ENCODE data around the gene TBC1D1. TPM values are rescaled to one million over a fixed set of nuclear protein-coding genes. Genes with fewer than 3 reads are reported as not detected.

TBC1D1 gene
- total RNA-seq, 1 experiment from 2014 or later, result 42.6 TPM

- ChIA-PET POLR2A (ENCODE audit: low non-redundant PET) (no interaction called here), CTCF (no interaction called here)
- peaks cover 60% of the 10 kb centered on the region for H3K27me3 ChIP-seq (replicated peaks; ENCODE audit: insufficient read depth, low read depth, low read length, poor library complexity)
- peak; percentile 10 for DNase-seq (ENCODE audit: low spot score)
- no peak overlapping the region for H3K27ac ChIP-seq (ENCODE audit: low read depth, low read length, poor library complexity, severe bottlenecking)
- peak overlapping the region; percentile 59 for H3K4me3 ChIP-seq (ENCODE audit: low read depth, low read length, poor library complexity, severe bottlenecking)
- intact Hi-C loops (cut with micrococcal nuclease; ENCODE audit: unreplicated experiment), result no loop called here
- no peaks in the 10 kb centered on the region for H3K9me3 ChIP-seq (ENCODE audit: low read depth, low read length, poor library complexity, severe bottlenecking)
- TF ChIP-seq CTCF (conservative IDR thresholded peaks at IDR 0.05; ENCODE audit: low read depth, low read length), result no peak
- no peak for TF ChIP-seq EZH2 (IDR thresholded peaks at IDR 0.05; ENCODE audit: borderline replicate concordance, low read depth, low read length, poor library complexity, severe bottlenecking)
- no peaks in the 10 kb centered on the region for H3K36me3 ChIP-seq (ENCODE audit: insufficient read depth, low read length, poor library complexity, severe bottlenecking)
- no peaks in the 10 kb centered on the region for H3K4me1 ChIP-seq (ENCODE audit: insufficient read depth, low read length, poor library complexity, severe bottlenecking)
- BruUV-seq (replicated peaks), result no TSS peak
Observed at GRCh38 chr4:37889849-37890800, 759 bp upstream of the TBC1D1 start.

GRCh38 chr4:37891260-37892159 lies 626 bp downstream of the TBC1D1 start:
- ChIA-PET CTCF (no interaction called here), POLR2A (ENCODE audit: low non-redundant PET) (no interaction called here)
- no peaks in the 10 kb centered on the region for H3K36me3 ChIP-seq (ENCODE audit: insufficient read depth, low read length, poor library complexity, severe bottlenecking)
- TF ChIP-seq CTCF (conservative IDR thresholded peaks at IDR 0.05; ENCODE audit: low read depth, low read length) (no peak), EZH2 (IDR thresholded peaks at IDR 0.05; ENCODE audit: borderline replicate concordance, low read depth, low read length, poor library complexity, severe bottlenecking) (no peak)
- no peaks in the 10 kb centered on the region for H3K9me3 ChIP-seq (ENCODE audit: low read depth, low read length, poor library complexity, severe bottlenecking)
- peaks cover 65% of the 10 kb centered on the region for H3K27me3 ChIP-seq (replicated peaks; ENCODE audit: insufficient read depth, low read depth, low read length, poor library complexity)
- intact Hi-C loops (cut with micrococcal nuclease; ENCODE audit: unreplicated experiment), result no loop called here
- no peak for DNase-seq (ENCODE audit: low spot score)
- H3K27ac ChIP-seq (ENCODE audit: low read depth, low read length, poor library complexity, severe bottlenecking), result no peak overlapping the region
- peak overlapping the region; percentile 59 for H3K4me3 ChIP-seq (ENCODE audit: low read depth, low read length, poor library complexity, severe bottlenecking)
- H3K4me1 ChIP-seq (ENCODE audit: insufficient read depth, low read length, poor library complexity, severe bottlenecking), result no peaks in the 10 kb centered on the region
- no TSS peak for BruUV-seq (replicated peaks)

- H3K9me3 ChIP-seq (ENCODE audit: low read depth, low read length, poor library complexity, severe bottlenecking), result no peaks in the 10 kb centered on the region
- intact Hi-C loops (cut with micrococcal nuclease; ENCODE audit: unreplicated experiment), result no loop called here
- no peak overlapping the region for H3K4me3 ChIP-seq (ENCODE audit: low read depth, low read length, poor library complexity, severe bottlenecking)
- no peaks in the 10 kb centered on the region for H3K4me1 ChIP-seq (ENCODE audit: insufficient read depth, low read length, poor library complexity, severe bottlenecking)
- peaks cover 76% of the 10 kb centered on the region for H3K27me3 ChIP-seq (replicated peaks; ENCODE audit: insufficient read depth, low read depth, low read length, poor library complexity)
- TF ChIP-seq EZH2 (IDR thresholded peaks at IDR 0.05; ENCODE audit: borderline replicate concordance, low read depth, low read length, poor library complexity, severe bottlenecking) (no peak), CTCF (conservative IDR thresholded peaks at IDR 0.05; ENCODE audit: low read depth, low read length) (no peak)
- CTCF ChIA-PET, result no interaction called here
- DNase-seq (ENCODE audit: low spot score), result no peak
- no peaks in the 10 kb centered on the region for H3K36me3 ChIP-seq (ENCODE audit: insufficient read depth, low read length, poor library complexity, severe bottlenecking)
- no peak overlapping the region for H3K27ac ChIP-seq (ENCODE audit: low read depth, low read length, poor library complexity, severe bottlenecking)
- POLR2A ChIA-PET (ENCODE audit: low non-redundant PET), result no interaction called here
- BruUV-seq (replicated peaks), result no TSS peak
Observed at GRCh38 chr4:37892641-37893040, 1.8 kb downstream of the TBC1D1 start.
